Pancreas (tissue), 10 donors: Measurements from ENCODE around the gene TPSD1. TPM values are rescaled to one million over a fixed set of nuclear protein-coding genes. Genes with fewer than 3 reads are reported as not detected.

Experiments used
- ATAC-seq, 4 donors: fragments of 200-7000 bp; cut with Tn5 transposase; one replicate each; pipeline versions ENCODE4 v1.8.0 to v1.9.1; 2020; ENCODE audit warnings: mild to moderate bottlenecking in 4 of 4, moderate library complexity in 4 of 4
- DNase-seq, 6 donors: peaks; one replicate each; pipeline ENCODE4 v3.0.0-alpha.2; 2020
- FAIRE-seq: peaks from 2 replicates; lab custom pipeline; 2012; peaks lifted over from hg19 to GRCh38; lab: Jason Lieb, UNC
- H3K27ac ChIP-seq, 4 donors: fragments of 200-600 bp; sonication (generic); 1 replicate in 3 of 4; 2 replicates in 1 of 4; pipeline versions ENCODE4 v1.5.0 to v1.8.0; 2020
- H3K27me3 ChIP-seq, 4 donors: fragments of 200-600 bp; one replicate each; pipeline ENCODE4 v1.8.0; 2021
- H3K36me3 ChIP-seq, 3 donors: fragments of 200-600 bp; sonication (generic) in 1 of 3; one replicate each; pipeline versions ENCODE4 v1.5.0 to v1.8.0; 2020 to 2021
- H3K4me1 ChIP-seq, 3 donors: fragments of 200-600 bp; one replicate each; pipeline ENCODE4 v1.8.0; 2021
- H3K4me3 ChIP-seq, 4 donors: fragments of 200-600 bp; sonication (generic) in 2 of 4; one replicate each; pipeline versions ENCODE4 v1.5.0 to v1.8.0; 2020 to 2021
- H3K9me3 ChIP-seq, 4 donors: fragments of 200-600 bp; one replicate each; pipeline ENCODE4 v1.8.0; 2021
- WGBS, 2 donors: extraction: QIAGEN DNeasy Blood & Tissue Kit; methylation state at CpG; one replicate each; pipeline ENCODE4 v1.1.7; 2013; 5-methylcytosine and 5-hydroxymethylcytosine counted together
- intact Hi-C, 3 donors: fragments of 100-400 bp; cut with DNase I; formaldehyde crosslinking; loops; one replicate each; pipeline versions ENCODE4 v1.11.1 to v1.14.2; 2022
- polyA plus RNA-seq, 2 donors: library from polyadenylated mRNA; stranded (reverse); fragments of 200-250 nt; gene quantifications; one replicate each; pipeline ENCODE4 v1.2.3, GENCODE V29; 2013
- total RNA-seq, 6 donors: library from RNA; stranded (reverse); fragmentation: NEBNext Ultra II Directional in 4 of 6; extraction: Animal tissue kit (Norgen Biotek cat#: 25700) in 4 of 6; gene quantifications; one replicate each; pipeline versions ENCODE4 v1.2.1 to v1.2.4, GENCODE V29; 2021 to 2023
- TF ChIP-seq, protein P1 (sequence below), 4 donors: fragments of 200-600 bp; sonication (generic) in 3 of 4; IDR thresholded peaks; one replicate each; pipeline versions ENCODE4 v1.5.0 to v1.8.0; 2021; ENCODE audit warnings: antibody characterized with exemption in 4 of 4
- donor health status: healthy with polysubstance abuse.
- donor health status: DM: no; HTN: no; CAD: no; lungs with moderate emphysema.
- donor health status: DM: no; HTN: no; CAD: no.
- donor health status: control.
- donor health status: control.
- donor health status: Bipolar disorder and iron deficiency.
- donor health status: DM: yes; HTN: yes; CAD: no.
- donor health status: DM: no; HTN: no; CAD: no.
- donor health status: DM: no; HTN: no; CAD: no.
- donor health status: DM: yes; HTN: yes; CAD: no.

Gene TPSD1
- total and polyA plus RNA-seq, 8 donors, result 0.19 to 0.61 (median 0.26) TPM; not detected in 5

DNA sequence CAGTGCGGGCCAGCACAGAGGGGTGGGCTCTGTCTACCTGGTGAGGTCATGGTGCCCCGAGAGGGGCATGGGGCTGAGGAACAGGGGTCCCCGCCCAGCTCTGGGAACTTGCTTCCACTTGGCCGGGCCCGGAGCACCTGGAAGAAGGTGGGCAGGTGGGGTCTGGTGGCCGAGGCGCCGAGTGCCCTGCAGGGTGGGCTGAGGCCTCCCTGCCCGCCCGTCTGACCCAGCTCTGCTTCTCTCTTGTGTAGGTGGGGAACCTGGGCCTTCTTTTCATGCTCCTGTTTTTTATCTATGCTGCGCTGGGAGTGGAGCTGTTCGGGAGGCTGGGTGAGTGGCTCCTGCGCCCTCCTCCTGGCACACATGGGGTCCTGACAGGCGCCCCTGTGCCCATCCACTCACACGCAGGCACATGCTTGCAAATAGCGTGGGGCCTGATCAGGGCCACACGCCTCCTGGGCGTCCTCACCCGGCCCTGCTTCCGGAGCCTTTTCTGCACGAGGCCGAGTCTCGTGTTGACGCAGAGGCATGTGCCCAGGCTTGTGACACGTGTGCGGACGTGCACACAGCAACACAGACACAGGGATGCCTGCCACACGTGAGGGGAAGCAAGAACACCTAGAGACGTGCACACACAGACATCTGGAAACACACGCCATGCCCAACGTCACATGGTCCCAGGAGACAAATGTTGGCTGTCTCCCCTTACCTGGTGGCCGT, 39.0 kb upstream of the TPSD1 start:
- H3K36me3 ChIP-seq, result no peaks in the 10 kb centered on the region
- H3K4me1 ChIP-seq, result no peaks in the 10 kb centered on the region
- H3K4me3 ChIP-seq, result no peak overlapping the region
- TF ChIP-seq, protein P1, sequence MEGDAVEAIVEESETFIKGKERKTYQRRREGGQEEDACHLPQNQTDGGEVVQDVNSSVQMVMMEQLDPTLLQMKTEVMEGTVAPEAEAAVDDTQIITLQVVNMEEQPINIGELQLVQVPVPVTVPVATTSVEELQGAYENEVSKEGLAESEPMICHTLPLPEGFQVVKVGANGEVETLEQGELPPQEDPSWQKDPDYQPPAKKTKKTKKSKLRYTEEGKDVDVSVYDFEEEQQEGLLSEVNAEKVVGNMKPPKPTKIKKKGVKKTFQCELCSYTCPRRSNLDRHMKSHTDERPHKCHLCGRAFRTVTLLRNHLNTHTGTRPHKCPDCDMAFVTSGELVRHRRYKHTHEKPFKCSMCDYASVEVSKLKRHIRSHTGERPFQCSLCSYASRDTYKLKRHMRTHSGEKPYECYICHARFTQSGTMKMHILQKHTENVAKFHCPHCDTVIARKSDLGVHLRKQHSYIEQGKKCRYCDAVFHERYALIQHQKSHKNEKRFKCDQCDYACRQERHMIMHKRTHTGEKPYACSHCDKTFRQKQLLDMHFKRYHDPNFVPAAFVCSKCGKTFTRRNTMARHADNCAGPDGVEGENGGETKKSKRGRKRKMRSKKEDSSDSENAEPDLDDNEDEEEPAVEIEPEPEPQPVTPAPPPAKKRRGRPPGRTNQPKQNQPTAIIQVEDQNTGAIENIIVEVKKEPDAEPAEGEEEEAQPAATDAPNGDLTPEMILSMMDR (IDR thresholded peaks at IDR 0.05), result no peak
- WGBS, 2 donors, result 70 to 84% methylated on average over 32 of the region's 32 CpGs
- no peak overlapping the region for H3K27ac ChIP-seq
- H3K9me3 ChIP-seq, result no peaks in the 10 kb centered on the region
- DNase-seq (no peak), ATAC-seq (no peak), FAIRE-seq (no peak)
- intact Hi-C loops, result no loop called here
- H3K27me3 ChIP-seq, result no peaks in the 10 kb centered on the region

DNA sequence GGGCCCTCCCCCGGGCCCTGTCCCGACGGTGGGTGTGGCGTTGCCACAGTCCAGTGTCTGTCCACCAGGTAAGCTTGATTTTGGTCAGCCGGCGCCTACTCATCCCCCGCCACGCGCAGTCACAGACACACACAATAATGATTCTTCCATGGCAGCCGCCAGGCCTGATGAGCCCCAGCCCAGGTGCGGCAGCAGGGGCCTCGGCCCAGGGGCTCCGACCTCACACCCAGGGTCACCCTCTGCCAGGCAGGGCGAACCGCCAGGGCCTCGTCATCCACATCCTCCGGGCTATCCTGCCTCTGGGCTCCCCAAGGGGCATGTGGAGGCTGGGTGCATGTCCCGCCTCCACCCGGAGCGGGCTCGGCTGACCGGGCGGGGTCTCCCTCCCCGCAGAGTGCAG, 38.3 kb upstream of the TPSD1 start:
- Histone ChIP-seq H3K4me3 (no peak overlapping the region), H3K27ac (no peak overlapping the region), H3K27me3 (no peaks in the 10 kb centered on the region), H3K36me3 (no peaks in the 10 kb centered on the region), H3K4me1 (no peaks in the 10 kb centered on the region), H3K9me3 (no peaks in the 10 kb centered on the region)
- intact Hi-C loops, result no loop called here
- FAIRE-seq (no peak), ATAC-seq (no peak), DNase-seq (no peak)
- 79 to 87% methylated on average over 24 of the region's 24 CpGs for WGBS, 2 donors
- TF ChIP-seq, protein P1 (IDR thresholded peaks at IDR 0.05), result no peak

DNA sequence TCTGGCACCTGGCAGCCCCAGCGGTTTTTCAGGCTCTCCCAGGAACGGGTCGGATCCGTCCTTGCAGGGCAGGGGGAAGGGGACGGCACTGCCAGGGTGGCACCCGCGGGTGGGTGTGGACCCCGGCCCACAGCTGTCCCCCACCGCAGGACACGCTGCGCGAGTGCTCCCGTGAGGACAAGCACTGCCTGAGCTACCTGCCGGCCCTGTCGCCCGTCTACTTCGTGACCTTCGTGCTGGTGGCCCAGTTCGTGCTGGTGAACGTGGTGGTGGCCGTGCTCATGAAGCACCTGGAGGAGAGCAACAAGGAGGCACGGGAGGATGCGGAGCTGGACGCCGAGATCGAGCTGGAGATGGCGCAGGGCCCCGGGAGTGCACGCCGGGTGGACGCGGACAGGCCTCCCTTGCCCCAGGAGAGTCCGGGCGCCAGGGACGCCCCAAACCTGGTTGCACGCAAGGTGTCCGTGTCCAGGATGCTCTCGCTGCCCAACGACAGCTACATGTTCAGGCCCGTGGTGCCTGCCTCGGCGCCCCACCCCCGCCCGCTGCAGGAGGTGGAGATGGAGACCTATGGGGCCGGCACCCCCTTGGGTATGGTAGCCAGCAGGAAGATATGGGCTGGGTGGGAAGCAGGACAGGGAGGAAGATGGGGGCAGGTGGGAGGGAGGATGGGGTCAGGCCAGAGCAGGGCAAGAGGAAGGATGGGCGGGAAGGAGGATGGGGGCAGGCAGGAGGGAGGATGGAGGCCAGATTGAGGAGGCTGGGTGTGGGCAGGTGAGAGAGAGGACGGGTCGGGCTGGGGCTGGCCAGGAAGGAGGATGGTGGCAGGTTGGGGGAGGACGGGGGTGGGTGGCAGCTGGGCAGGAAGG, 37.6 kb upstream of the TPSD1 start:
- TF ChIP-seq, protein P1 (IDR thresholded peaks at IDR 0.05), result no peak
- no peak for FAIRE-seq
- Histone ChIP-seq H3K4me3 (no peak overlapping the region), H3K4me1 (no peaks in the 10 kb centered on the region), H3K36me3 (no peaks in the 10 kb centered on the region), H3K27ac (no peak overlapping the region), H3K27me3 (no peaks in the 10 kb centered on the region), H3K9me3 (no peaks in the 10 kb centered on the region)
- intact Hi-C loops, result no loop called here
- WGBS, 2 donors, result 69 to 82% methylated on average over 46 to 49 of the region's 49 CpGs
- DNase-seq, result no peak
- ATAC-seq, result no peak

DNA sequence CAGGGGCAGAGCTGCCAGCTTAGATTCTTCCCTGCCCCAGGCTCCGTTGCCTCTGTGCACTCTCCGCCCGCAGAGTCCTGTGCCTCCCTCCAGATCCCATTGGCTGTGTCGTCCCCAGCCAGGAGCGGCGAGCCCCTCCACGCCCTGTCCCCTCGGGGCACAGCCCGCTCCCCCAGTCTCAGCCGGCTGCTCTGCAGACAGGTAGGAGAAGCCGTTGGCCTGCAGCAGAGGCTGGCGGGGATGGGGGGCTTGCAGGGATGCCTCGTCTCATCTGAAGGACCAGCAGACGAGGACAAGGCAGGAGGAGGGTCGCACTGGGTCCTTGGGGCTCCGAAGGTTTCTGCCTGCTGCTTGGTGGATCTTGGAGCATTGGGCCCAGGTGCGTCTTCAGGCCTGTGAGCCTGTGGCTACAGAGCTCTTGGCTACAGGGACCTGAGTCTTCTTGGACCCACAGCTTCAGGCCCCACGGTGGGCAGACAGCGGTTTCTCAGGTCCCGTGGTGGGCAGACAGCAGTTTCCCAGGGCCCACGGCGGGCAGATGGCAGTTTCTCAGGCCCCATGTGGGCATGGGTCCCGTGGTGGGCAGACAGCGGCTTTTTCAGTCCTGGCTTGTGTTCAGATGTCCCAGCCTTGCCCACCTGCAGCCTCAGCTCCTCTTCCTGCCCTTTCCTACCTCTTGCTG, 36.8 kb upstream of the TPSD1 start:
- ATAC-seq (no peak), DNase-seq (no peak), FAIRE-seq (no peak)
- Histone ChIP-seq H3K9me3 (no peaks in the 10 kb centered on the region), H3K4me1 (no peaks in the 10 kb centered on the region), H3K27me3 (no peaks in the 10 kb centered on the region), H3K36me3 (no peaks in the 10 kb centered on the region), H3K4me3 (no peak overlapping the region), H3K27ac (no peak overlapping the region)
- WGBS, 2 donors, result 60 to 75% methylated on average over 24 of the region's 24 CpGs
- TF ChIP-seq, protein P1 (IDR thresholded peaks at IDR 0.05), result no peak
- intact Hi-C loops, result no loop called here
